Activated naive CD4-positive, alpha-beta T cell treated with anti-CD3 and anti-CD28 coated beads, Interleukin-2, amount 10 ng/mL, durations not matched to agents 7 days and 5 days (primary cell): ENCODE data around the gene RBBP6.
A peak's percentile ranks its signal among the peaks of the same experiment; 100 is the strongest.
"Not testable (repeated sequence)": the region's sequence is repeated elsewhere in the genome, so short reads cannot be mapped to it uniquely, and the experiment has no call there.

ENCODE experiments used
- CTCF ChIA-PET: fragments of 350-600 bp; sonication (Branson Sonifier 250); formaldehyde crosslinking; loops from one replicate; lab custom pipeline; 2021; ENCODE audit warnings: antibody characterized with exemption; lab: Charles Lee
- DNase-seq: peaks from one replicate; pipeline ENCODE4 v3.0.0-alpha.2; 2020
- H3K27ac Mint-ChIP-seq: one replicate; pipeline ENCODE4 v1.8.0; 2021; ENCODE audit warnings: mild to moderate bottlenecking, moderate library complexity, mixed read lengths
- H3K27me3 Mint-ChIP-seq: one replicate; pipeline ENCODE4 v1.8.0; 2021; ENCODE audit warnings: mild to moderate bottlenecking, mixed read lengths
- H3K36me3 Mint-ChIP-seq: one replicate; pipeline ENCODE4 v1.8.0; 2021; ENCODE audit warnings: mixed read lengths
- H3K4me1 Mint-ChIP-seq: one replicate; pipeline ENCODE4 v1.8.0; 2021; ENCODE audit warnings: mixed read lengths
- H3K4me3 Mint-ChIP-seq: one replicate; pipeline ENCODE4 v1.8.0; 2021; ENCODE audit warnings: mild to moderate bottlenecking, moderate library complexity, mixed read lengths
- H3K9me3 Mint-ChIP-seq: one replicate; pipeline ENCODE4 v1.8.0; 2021; ENCODE audit warnings: mixed read lengths

The RBBP6 gene

GRCh38 chr16:24555346-24555872, 16.0 kb downstream of the RBBP6 start:
- Mint-ChIP-seq H3K27ac (no peak overlapping the region), H3K36me3 (peaks cover 40% of the 10 kb centered on the region), H3K4me3 (no peak overlapping the region), H3K9me3 (no peaks in the 10 kb centered on the region), H3K4me1 (no peaks in the 10 kb centered on the region), H3K27me3 (no peaks in the 10 kb centered on the region)
- CTCF ChIA-PET: no interaction called here
- no peak for DNase-seq

- no peaks in the 10 kb centered on the region for H3K9me3 Mint-ChIP-seq
- H3K4me3 Mint-ChIP-seq: no peak overlapping the region
- CTCF ChIA-PET: interaction anchor here (1.0 kb wide), 1 partner anchor 10 kb away, joined by 3 read pairs; no protein-coding TSS in a partner anchor
- H3K36me3 Mint-ChIP-seq: peaks cover 55% of the 10 kb centered on the region
- DNase-seq: no peak
- no peaks in the 10 kb centered on the region for H3K27me3 Mint-ChIP-seq
- H3K27ac Mint-ChIP-seq: no peak overlapping the region
- H3K4me1 Mint-ChIP-seq: peaks cover 6% of the 10 kb centered on the region
Measured at GRCh38 chr16:24562811-24563210, 23.4 kb downstream of the RBBP6 start.

- Mint-ChIP-seq H3K4me1 (peaks cover 6% of the 10 kb centered on the region), H3K36me3 (peaks cover 67% of the 10 kb centered on the region), H3K9me3 (peaks cover 3% of the 10 kb centered on the region), H3K27ac (no peak overlapping the region), H3K27me3 (no peaks in the 10 kb centered on the region), H3K4me3 (no peak overlapping the region)
- no peak for DNase-seq
- CTCF ChIA-PET: interaction anchor here (1.2 kb wide), 1 partner anchor 26 kb away, joined by 3 read pairs; no protein-coding TSS in a partner anchor
Measured at GRCh38 chr16:24568392-24568791, 29.0 kb downstream of the RBBP6 start.

GRCh38 chr16:24571096-24571495, 31.7 kb downstream of the RBBP6 start:
- no peak for DNase-seq
- Mint-ChIP-seq H3K27me3 (no peaks in the 10 kb centered on the region), H3K4me3 (no peak overlapping the region), H3K36me3 (peaks cover 58% of the 10 kb centered on the region), H3K27ac (no peak overlapping the region), H3K4me1 (peaks cover under 1% of the 10 kb centered on the region), H3K9me3 (peaks cover 3% of the 10 kb centered on the region)
- CTCF ChIA-PET: interaction anchor here (0.9 kb wide), 1 partner anchor 9 kb away, joined by 3 read pairs; no protein-coding TSS in a partner anchor

GRCh38 chr16:24572069-24572468, 32.7 kb downstream of the RBBP6 start:
- no peaks in the 10 kb centered on the region for H3K4me1 Mint-ChIP-seq
- no peak for DNase-seq
- peaks cover 3% of the 10 kb centered on the region for H3K9me3 Mint-ChIP-seq
- CTCF ChIA-PET: interaction anchor here (0.9 kb wide), 1 partner anchor 8 kb away, joined by 3 read pairs; no protein-coding TSS in a partner anchor
- no peak overlapping the region for H3K4me3 Mint-ChIP-seq
- peaks cover 52% of the 10 kb centered on the region for H3K36me3 Mint-ChIP-seq
- no peak overlapping the region for H3K27ac Mint-ChIP-seq
- H3K27me3 Mint-ChIP-seq: no peaks in the 10 kb centered on the region

GRCh38 chr16:24573141-24573540, 33.8 kb downstream of the RBBP6 start:
- Mint-ChIP-seq H3K27me3 (peaks cover 4% of the 10 kb centered on the region), H3K36me3 (peaks cover 42% of the 10 kb centered on the region), H3K4me1 (no peaks in the 10 kb centered on the region), H3K9me3 (peaks cover 3% of the 10 kb centered on the region), H3K4me3 (no peak overlapping the region), H3K27ac (no peak overlapping the region)
- no peak for DNase-seq
- CTCF ChIA-PET: no interaction called here

- H3K4me1 Mint-ChIP-seq, H3K9me3 Mint-ChIP-seq: not testable (repeated sequence)
Measured at GRCh38 chr16:24574515-24575485, 35.4 kb downstream of the RBBP6 start.

GRCh38 chr16:24575791-24576190, 36.4 kb downstream of the RBBP6 start:
- H3K9me3 Mint-ChIP-seq, H3K27me3 Mint-ChIP-seq, CTCF ChIA-PET, H3K27ac Mint-ChIP-seq, H3K4me1 Mint-ChIP-seq, DNase-seq, H3K4me3 Mint-ChIP-seq: not testable (repeated sequence)
- H3K36me3 Mint-ChIP-seq: peaks cover 17% of the 10 kb centered on the region

More at GRCh38 chr16:24574515-24575485, 35.4 kb downstream of the RBBP6 start:
- H3K4me3 Mint-ChIP-seq, H3K27me3 Mint-ChIP-seq, DNase-seq, CTCF ChIA-PET: not testable (repeated sequence)
- H3K36me3 Mint-ChIP-seq: peaks cover 26% of the 10 kb centered on the region
- H3K27ac Mint-ChIP-seq: peak overlapping the region; percentile 38

- Mint-ChIP-seq H3K27me3 (peaks cover 4% of the 10 kb centered on the region), H3K4me1 (no peaks in the 10 kb centered on the region), H3K27ac (no peak overlapping the region), H3K9me3 (peaks cover 2% of the 10 kb centered on the region), H3K4me3 (no peak overlapping the region), H3K36me3 (peaks cover 3% of the 10 kb centered on the region)
- DNase-seq: no peak
- CTCF ChIA-PET: interaction anchor here (0.9 kb wide), 1 partner anchor 9 kb away, joined by 3 read pairs; no protein-coding TSS in a partner anchor
Measured at GRCh38 chr16:24577167-24577566, 37.8 kb downstream of the RBBP6 start.

- H3K36me3 Mint-ChIP-seq: no peaks in the 10 kb centered on the region
- H3K9me3 Mint-ChIP-seq: no peaks in the 10 kb centered on the region
- no peak overlapping the region for H3K27ac Mint-ChIP-seq
- CTCF ChIA-PET: interaction anchor here (0.7 to 1.0 kb wide), 3 partner anchors 9 to 181 kb away, joined by 3 read pairs; no protein-coding TSS in a partner anchor
- H3K4me3 Mint-ChIP-seq: no peak overlapping the region
- DNase-seq: no peak
- no peaks in the 10 kb centered on the region for H3K4me1 Mint-ChIP-seq
- peaks cover 9% of the 10 kb centered on the region for H3K27me3 Mint-ChIP-seq
Measured at GRCh38 chr16:24580665-24581064, 41.3 kb downstream of the RBBP6 start.

- Mint-ChIP-seq H3K4me1 (no peaks in the 10 kb centered on the region), H3K4me3 (no peak overlapping the region), H3K9me3 (no peaks in the 10 kb centered on the region), H3K27ac (no peak overlapping the region), H3K27me3 (peaks cover 12% of the 10 kb centered on the region), H3K36me3 (no peaks in the 10 kb centered on the region)
- DNase-seq: no peak
- CTCF ChIA-PET: no interaction called here
Measured at GRCh38 chr16:24583494-24583893, 44.1 kb downstream of the RBBP6 start.

GRCh38 chr16:24589997-24590396, 50.6 kb downstream of the RBBP6 start:
- no peaks in the 10 kb centered on the region for H3K4me1 Mint-ChIP-seq
- no peak for DNase-seq
- H3K36me3 Mint-ChIP-seq: no peaks in the 10 kb centered on the region
- no peak overlapping the region for H3K27ac Mint-ChIP-seq
- H3K4me3 Mint-ChIP-seq: no peak overlapping the region
- CTCF ChIA-PET: no interaction called here
- H3K27me3 Mint-ChIP-seq: peaks cover 16% of the 10 kb centered on the region
- H3K9me3 Mint-ChIP-seq: no peaks in the 10 kb centered on the region

GRCh38 chr16:24598777-24599437, 59.5 kb downstream of the RBBP6 start:
- Mint-ChIP-seq H3K36me3 (no peaks in the 10 kb centered on the region), H3K27me3 (peaks cover 19% of the 10 kb centered on the region), H3K4me1 (no peaks in the 10 kb centered on the region), H3K4me3 (no peak overlapping the region), H3K9me3 (no peaks in the 10 kb centered on the region), H3K27ac (no peak overlapping the region)
- DNase-seq: no peak
- CTCF ChIA-PET: no interaction called here

GRCh38 chr16:24609417-24609739, 70.0 kb downstream of the RBBP6 start:
- H3K27ac Mint-ChIP-seq: no peak overlapping the region
- no peaks in the 10 kb centered on the region for H3K9me3 Mint-ChIP-seq

More at GRCh38 chr16:24609417-24609739, 70.0 kb downstream of the RBBP6 start:
- Mint-ChIP-seq H3K4me1 (peaks cover 7% of the 10 kb centered on the region), H3K4me3 (no peak overlapping the region), H3K27me3 (peaks cover 65% of the 10 kb centered on the region), H3K36me3 (no peaks in the 10 kb centered on the region)
- no peak for DNase-seq
- CTCF ChIA-PET: interaction anchor here (0.8 kb wide), 1 partner anchor 92 kb away, joined by 3 read pairs; no protein-coding TSS in a partner anchor
